Keratinocyte (primary cell): ENCODE measurements around the gene SLC44A1. TPM values are rescaled to one million over a fixed set of nuclear protein-coding genes. Genes with fewer than 3 reads are reported as not detected.

Source experiments
- DNase-seq: peaks from one replicate; pipeline ENCODE4 v3.0.0-alpha.2; 2011; ENCODE audit warnings: low read depth, missing footprints, low spot score
- FAIRE-seq: peaks from 2 replicates; lab custom pipeline; 2011; peaks lifted over from hg19 to GRCh38; lab: Jason Lieb, UNC
- H2AFZ ChIP-seq: 2 replicates; pipeline ENCODE4 v1.6.0; 2012; ENCODE audit warnings: low read length, control low read depth, inconsistent platforms; ENCODE audit not compliant: control insufficient read depth
- H3K27ac ChIP-seq: 2 replicates; pipeline ENCODE4 v1.5.1; 2011; ENCODE audit warnings: low read length; ENCODE audit not compliant: control insufficient read depth, insufficient read depth
- H3K27me3 ChIP-seq: 3 replicates; pipeline ENCODE4 v1.6.0; 2011; ENCODE audit warnings: low read length; ENCODE audit not compliant: control insufficient read depth, insufficient read depth; ENCODE audit errors: extremely low read depth
- H3K36me3 ChIP-seq, 2 experiments: 2 replicates in 1 of 2; 3 replicates in 1 of 2; pipeline ENCODE4 v1.5.1; 2011; ENCODE audit warnings: low read length in 2 of 2, mild to moderate bottlenecking in 1 of 2; ENCODE audit not compliant: control insufficient read depth in 2 of 2, insufficient read depth in 2 of 2; ENCODE audit errors: extremely low read depth in 1 of 2
- H3K4me1 ChIP-seq: 3 replicates; pipeline ENCODE4 v1.5.1; 2011; ENCODE audit warnings: low read length; ENCODE audit not compliant: control insufficient read depth, insufficient read depth; ENCODE audit errors: extremely low read depth
- H3K4me2 ChIP-seq: 3 replicates; pipeline ENCODE4 v1.6.0; 2011; ENCODE audit warnings: low read depth, low read length; ENCODE audit not compliant: control insufficient read depth, insufficient read depth; ENCODE audit errors: extremely low read depth
- H3K4me3 ChIP-seq, 3 experiments: fragments of 200-600 bp in 1 of 3; sonication (generic) in 1 of 3; 2 replicates in 2 of 3; 3 replicates in 1 of 3; pipeline ENCODE4 v1.5.1; 2011 to 2016; ENCODE audit warnings: low read length in 3 of 3, mild to moderate bottlenecking in 3 of 3, control low read depth in 2 of 3, inconsistent platforms in 1 of 3, low read depth in 1 of 3, mixed read lengths in 1 of 3, mixed run types in 1 of 3, moderate library complexity in 1 of 3; ENCODE audit not compliant: control insufficient read depth in 2 of 3, insufficient read depth in 2 of 3; ENCODE audit errors: extremely low read depth in 1 of 3
- H3K79me2 ChIP-seq: 2 replicates; pipeline ENCODE4 v1.6.0; 2012; ENCODE audit warnings: low read length; ENCODE audit not compliant: control insufficient read depth, insufficient read depth
- H3K9ac ChIP-seq: 3 replicates; pipeline ENCODE4 v1.6.0; 2011; ENCODE audit warnings: low read length; ENCODE audit not compliant: control insufficient read depth, insufficient read depth; ENCODE audit errors: extremely low read depth
- H3K9me1 ChIP-seq: 3 replicates; pipeline ENCODE4 v1.6.0; 2011; ENCODE audit warnings: low read length; ENCODE audit not compliant: control insufficient read depth, insufficient read depth; ENCODE audit errors: extremely low read depth
- H3K9me3 ChIP-seq: 2 replicates; pipeline ENCODE4 v1.5.1; 2012; ENCODE audit warnings: low read depth, low read length; ENCODE audit not compliant: control insufficient read depth
- H4K20me1 ChIP-seq: 3 replicates; pipeline ENCODE4 v1.6.0; 2011; ENCODE audit warnings: low read length; ENCODE audit not compliant: control insufficient read depth, insufficient read depth; ENCODE audit errors: extremely low read depth
- CTCF ChIP-seq, 3 experiments: IDR thresholded peaks in 1 of 3; conservative IDR thresholded peaks in 1 of 3; optimal IDR thresholded peaks in 1 of 3; 2 replicates in 2 of 3; 3 replicates in 1 of 3; pipeline versions ENCODE3 to v1.5.1; 2011; ENCODE audit warnings: low read length in 3 of 3, mild to moderate bottlenecking in 3 of 3, moderate library complexity in 2 of 3, control low read depth in 1 of 3, inconsistent platforms in 1 of 3; ENCODE audit not compliant: insufficient read depth in 2 of 3; ENCODE audit errors: extremely low read depth in 1 of 3
- EZH2 ChIP-seq: IDR thresholded peaks from one replicate; pipeline ENCODE4 v1.6.1; 2012; ENCODE audit warnings: inconsistent platforms, mild to moderate bottlenecking, low read length, moderate library complexity
- dilution Hi-C: fragments of 300-500 bp; cut with MboI; formaldehyde crosslinking; loops from one replicate; pipeline ENCODE4 v1.7.0; 2020; ENCODE audit warnings: low sequenced_read_pairs; ENCODE audit not compliant: extremely low pct_ligation_motif_present
- polyA plus RNA-seq, 5 experiments: library from polyadenylated mRNA; depleted of rRNA in 3 of 5; stranded (reverse) in 3 of 5; stranded (forward) in 1 of 5; unstranded in 1 of 5; fragments of >200 nt; gene quantifications; 1 replicate in 1 of 5; 2 replicates in 3 of 5; 3 replicates in 1 of 5; pipeline versions ENCODE4 v1.2.1 to v1.2.3, GENCODE V29; 2011 to 2012; ENCODE audit warnings: missing spikeins in 2 of 5, low read depth in 1 of 5, low replicate concordance in 1 of 5

The SLC44A1 gene
- polyA plus RNA-seq, 1 donor (not counting 4 experiments of a cell fraction or from before 2014, with no cell fraction given): 22.9 TPM

GRCh38 chr9:105219291-105219805 lies 25.1 kb upstream of the SLC44A1 start:
- no peaks in the 10 kb centered on the region for H3K79me2 ChIP-seq
- no peaks in the 10 kb centered on the region for H3K27me3 ChIP-seq
- H3K9me3 ChIP-seq: no peaks in the 10 kb centered on the region
- no peak for TF ChIP-seq CTCF (optimal IDR thresholded peaks at IDR 0.05 in 1 of 3, IDR thresholded peaks at IDR 0.05 in 1 of 3, conservative IDR thresholded peaks at IDR 0.05 in 1 of 3; ENCODE audit: extremely low read depth in 1 of 3, insufficient read depth in 2 of 3, low read length in 3 of 3)
- no peak overlapping the region for H2AFZ ChIP-seq
- dilution Hi-C loops: no loop called here
- H4K20me1 ChIP-seq: no peaks in the 10 kb centered on the region
- H3K9me1 ChIP-seq: no peaks in the 10 kb centered on the region
- DNase-seq (no peak), FAIRE-seq (no peak)
- H3K9ac ChIP-seq: no peak overlapping the region
- no peak overlapping the region for H3K4me3 ChIP-seq
- no peaks in the 10 kb centered on the region for H3K36me3 ChIP-seq
- no peaks in the 10 kb centered on the region for H3K4me1 ChIP-seq
- H3K27ac ChIP-seq: no peak overlapping the region
- no peak overlapping the region for H3K4me2 ChIP-seq

GRCh38 chr9:105220451-105220850 lies 24.0 kb upstream of the SLC44A1 start:
- Histone ChIP-seq H3K9me1 (no peaks in the 10 kb centered on the region), H3K36me3 (no peaks in the 10 kb centered on the region), H4K20me1 (no peaks in the 10 kb centered on the region), H3K27ac (no peak overlapping the region), H3K27me3 (no peaks in the 10 kb centered on the region), H3K9me3 (no peaks in the 10 kb centered on the region), H2AFZ (no peak overlapping the region), H3K9ac (no peak overlapping the region), H3K4me2 (no peak overlapping the region), H3K79me2 (no peaks in the 10 kb centered on the region), H3K4me3 (no peak overlapping the region), H3K4me1 (no peaks in the 10 kb centered on the region)
- TF ChIP-seq CTCF (optimal IDR thresholded peaks at IDR 0.05 in 1 of 3, IDR thresholded peaks at IDR 0.05 in 1 of 3, conservative IDR thresholded peaks at IDR 0.05 in 1 of 3; ENCODE audit: extremely low read depth in 1 of 3, insufficient read depth in 2 of 3, low read length in 3 of 3) (no peak), EZH2 (no peak)
- dilution Hi-C loops: no loop called here
- FAIRE-seq: no peak
- DNase-seq: no peak
